Activated B cell treated with CpG ODN at 0.5 μM for 24 hours (primary cell): ENCODE results near the gene PPFIA1. TPM values are rescaled to one million over a fixed set of nuclear protein-coding genes. Genes with fewer than 3 reads are reported as not detected.

Experiments used
- ATAC-seq: fragments of 200-7000 bp; cut with Tn5 transposase; one replicate; pipeline ENCODE4 v1.10.0; 2021; ENCODE audit warnings: low read depth, mild to moderate bottlenecking, moderate library complexity
- CTCF ChIA-PET: fragments of 350-600 bp; sonication (Branson Sonifier 250); formaldehyde crosslinking; loops from one replicate; lab custom pipeline; 2021; ENCODE audit warnings: antibody characterized with exemption; lab: Charles Lee
- POLR2A ChIA-PET: fragments of 350-600 bp; sonication (Branson Sonifier 250); formaldehyde crosslinking; loops from one replicate; lab custom pipeline; 2021; ENCODE audit warnings: antibody characterized with exemption; lab: Charles Lee
- DNase-seq: peaks from one replicate; pipeline ENCODE4 v3.0.0; 2022
- H3K27ac Mint-ChIP-seq: one replicate; pipeline ENCODE4 v1.8.0; 2020; ENCODE audit warnings: mixed read lengths
- H3K27me3 Mint-ChIP-seq: one replicate; pipeline ENCODE4 v1.8.0; 2021; ENCODE audit warnings: mixed read lengths
- H3K36me3 Mint-ChIP-seq: one replicate; pipeline ENCODE4 v1.8.0; 2021; ENCODE audit warnings: low read depth, mixed read lengths
- H3K4me1 Mint-ChIP-seq: one replicate; pipeline ENCODE4 v1.8.0; 2021; ENCODE audit warnings: mixed read lengths
- H3K4me3 Mint-ChIP-seq: one replicate; pipeline ENCODE4 v1.8.0; 2020; ENCODE audit warnings: mild to moderate bottlenecking, mixed read lengths
- H3K9me3 Mint-ChIP-seq: one replicate; pipeline ENCODE4 v1.8.0; 2020; ENCODE audit warnings: mixed read lengths
- intact Hi-C: fragments of 100-400 bp; cut with micrococcal nuclease; formaldehyde crosslinking; loops from one replicate; pipeline ENCODE4 v1.15.1; 2024
- total RNA-seq: library from RNA; stranded (reverse); gene quantifications from 2 replicates; pipeline ENCODE4 v1.2.3, GENCODE V29; 2022
- TF ChIP-seq, protein P1 (sequence below): fragments of 200-600 bp; IDR thresholded peaks from one replicate; pipeline ENCODE4 v1.8.0; 2022; ENCODE audit warnings: antibody characterized with exemption, mild to moderate bottlenecking

The PPFIA1 gene
- total RNA-seq, 1 donor from 2014 or later = 53.3 TPM

DNA sequence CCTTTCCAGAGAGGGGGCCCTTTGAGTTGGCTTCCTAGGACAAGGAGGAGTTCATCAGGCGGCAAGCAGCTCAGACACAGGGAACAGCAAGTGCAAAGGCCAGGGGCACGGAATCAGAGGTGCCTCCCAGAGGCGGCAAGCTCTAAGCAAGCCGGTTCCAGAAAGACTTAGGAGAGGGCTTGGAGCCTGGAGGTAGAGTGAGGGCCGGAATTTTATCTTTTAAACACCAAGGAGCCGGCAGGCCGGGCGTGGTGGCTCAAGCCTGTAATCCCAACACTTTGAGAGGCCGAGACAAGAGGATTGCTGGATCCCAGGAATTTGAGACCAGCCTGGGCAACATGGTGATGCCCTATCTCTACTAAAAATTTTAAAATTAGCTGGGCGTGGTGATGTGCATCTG is 40.8 kb upstream of the PPFIA1 start:
- H3K9me3 Mint-ChIP-seq = no peaks in the 10 kb centered on the region
- no peak overlapping the region for H3K4me3 Mint-ChIP-seq
- no peaks in the 10 kb centered on the region for H3K4me1 Mint-ChIP-seq
- CTCF ChIA-PET = no interaction called here
- no peaks in the 10 kb centered on the region for H3K36me3 Mint-ChIP-seq
- ATAC-seq = no peak
- POLR2A ChIA-PET = no interaction called here
- TF ChIP-seq, protein P1, sequence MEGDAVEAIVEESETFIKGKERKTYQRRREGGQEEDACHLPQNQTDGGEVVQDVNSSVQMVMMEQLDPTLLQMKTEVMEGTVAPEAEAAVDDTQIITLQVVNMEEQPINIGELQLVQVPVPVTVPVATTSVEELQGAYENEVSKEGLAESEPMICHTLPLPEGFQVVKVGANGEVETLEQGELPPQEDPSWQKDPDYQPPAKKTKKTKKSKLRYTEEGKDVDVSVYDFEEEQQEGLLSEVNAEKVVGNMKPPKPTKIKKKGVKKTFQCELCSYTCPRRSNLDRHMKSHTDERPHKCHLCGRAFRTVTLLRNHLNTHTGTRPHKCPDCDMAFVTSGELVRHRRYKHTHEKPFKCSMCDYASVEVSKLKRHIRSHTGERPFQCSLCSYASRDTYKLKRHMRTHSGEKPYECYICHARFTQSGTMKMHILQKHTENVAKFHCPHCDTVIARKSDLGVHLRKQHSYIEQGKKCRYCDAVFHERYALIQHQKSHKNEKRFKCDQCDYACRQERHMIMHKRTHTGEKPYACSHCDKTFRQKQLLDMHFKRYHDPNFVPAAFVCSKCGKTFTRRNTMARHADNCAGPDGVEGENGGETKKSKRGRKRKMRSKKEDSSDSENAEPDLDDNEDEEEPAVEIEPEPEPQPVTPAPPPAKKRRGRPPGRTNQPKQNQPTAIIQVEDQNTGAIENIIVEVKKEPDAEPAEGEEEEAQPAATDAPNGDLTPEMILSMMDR = no peak
- no peak for DNase-seq
- intact Hi-C loops = no loop called here
- no peak overlapping the region for H3K27ac Mint-ChIP-seq
- peaks cover 9% of the 10 kb centered on the region for H3K27me3 Mint-ChIP-seq

DNA sequence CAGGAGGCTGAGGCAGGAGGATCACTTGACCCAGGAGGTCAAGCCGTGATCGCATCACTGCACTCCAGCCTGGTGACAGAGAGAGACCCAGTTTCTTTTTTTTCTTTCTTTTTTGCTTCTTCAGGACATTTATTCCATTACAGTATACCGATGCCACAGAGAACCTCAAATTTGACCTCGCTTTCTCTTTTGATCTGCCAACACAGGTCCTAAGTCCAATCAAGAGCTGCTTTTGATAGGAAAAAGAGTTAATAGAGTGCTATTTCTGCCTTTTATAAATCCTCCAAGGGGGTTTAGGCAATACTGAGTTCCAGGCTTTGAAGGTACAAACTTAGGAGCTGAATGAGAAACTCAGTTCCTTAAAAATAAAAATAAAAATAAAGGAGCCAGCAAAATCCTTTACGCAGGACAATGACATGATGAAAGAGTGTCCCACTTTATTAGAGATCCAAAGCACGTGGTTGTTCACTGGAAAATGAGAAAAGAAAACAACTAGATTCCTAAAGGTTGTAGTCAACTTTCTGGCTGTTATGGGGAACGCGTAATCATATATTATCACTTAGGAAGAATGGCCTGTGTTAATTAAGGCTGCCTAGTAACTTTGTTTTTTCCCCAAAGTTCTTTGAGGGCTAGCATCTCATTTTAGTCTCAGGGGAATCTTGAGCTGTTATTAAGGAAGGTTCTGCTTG is 40.2 kb upstream of the PPFIA1 start:
- H3K27ac Mint-ChIP-seq = no peak overlapping the region
- ChIA-PET CTCF (no interaction called here), POLR2A (no interaction called here)
- H3K36me3 Mint-ChIP-seq = no peaks in the 10 kb centered on the region
- no peak for DNase-seq
- H3K27me3 Mint-ChIP-seq = peaks cover 7% of the 10 kb centered on the region
- ATAC-seq = no peak
- TF ChIP-seq, protein P1 = no peak
- no peaks in the 10 kb centered on the region for H3K9me3 Mint-ChIP-seq
- H3K4me1 Mint-ChIP-seq = no peaks in the 10 kb centered on the region
- intact Hi-C loops = no loop called here
- no peak overlapping the region for H3K4me3 Mint-ChIP-seq

DNA sequence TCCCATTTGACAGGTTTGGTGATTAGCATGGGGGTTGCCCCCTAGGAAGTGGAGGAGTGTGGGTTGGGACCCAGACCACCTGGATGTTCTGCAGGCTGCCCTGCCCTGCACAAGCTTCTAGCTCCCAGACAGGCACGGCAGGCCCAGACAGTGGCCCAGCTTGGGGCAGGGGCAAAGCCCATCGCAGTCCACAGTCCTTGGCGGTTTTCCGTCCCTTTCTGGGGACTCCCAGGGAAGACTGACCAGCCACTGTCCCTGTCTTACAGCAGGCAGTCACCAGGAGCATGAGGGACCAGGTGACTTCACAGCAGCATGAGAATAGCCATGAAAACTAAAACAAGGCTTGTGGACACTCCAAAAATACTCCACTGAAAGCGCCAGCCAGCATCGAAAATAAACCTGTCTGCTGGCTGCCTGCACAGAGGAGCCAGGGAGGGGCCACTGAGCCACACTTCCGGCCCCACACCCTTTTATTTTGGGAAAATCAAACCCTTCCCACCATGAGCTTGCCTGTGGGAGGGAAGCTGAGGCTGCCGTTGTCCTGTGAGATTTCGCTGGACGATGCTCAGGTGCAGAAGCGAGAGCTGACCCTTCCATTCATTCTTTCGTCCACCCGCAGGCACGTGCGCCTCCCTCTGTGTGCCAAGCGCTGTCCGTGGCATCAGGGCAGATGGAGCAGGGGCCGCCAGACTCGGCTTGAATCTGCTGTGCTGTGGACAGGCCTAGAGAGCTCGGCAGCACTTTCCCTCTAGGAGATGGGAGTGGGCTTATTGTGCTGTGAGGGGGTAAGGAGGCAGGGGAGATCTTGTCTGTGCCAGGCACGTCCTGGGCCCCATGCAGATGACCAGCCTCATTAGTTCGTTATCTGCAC is 39.4 kb upstream of the PPFIA1 start:
- H3K27ac Mint-ChIP-seq = no peak overlapping the region
- no peaks in the 10 kb centered on the region for H3K4me1 Mint-ChIP-seq
- no peaks in the 10 kb centered on the region for H3K36me3 Mint-ChIP-seq
- TF ChIP-seq, protein P1 = no peak
- H3K27me3 Mint-ChIP-seq = peaks cover 7% of the 10 kb centered on the region
- H3K9me3 Mint-ChIP-seq = no peaks in the 10 kb centered on the region
- no peak for ATAC-seq
- CTCF ChIA-PET = no interaction called here
- POLR2A ChIA-PET = interaction anchor here (0.5 kb wide), 1 partner anchor 1388 kb away, joined by 4 read pairs; no protein-coding TSS in a partner anchor
- no peak for DNase-seq
- H3K4me3 Mint-ChIP-seq = no peak overlapping the region
- intact Hi-C loops = no loop called here

DNA sequence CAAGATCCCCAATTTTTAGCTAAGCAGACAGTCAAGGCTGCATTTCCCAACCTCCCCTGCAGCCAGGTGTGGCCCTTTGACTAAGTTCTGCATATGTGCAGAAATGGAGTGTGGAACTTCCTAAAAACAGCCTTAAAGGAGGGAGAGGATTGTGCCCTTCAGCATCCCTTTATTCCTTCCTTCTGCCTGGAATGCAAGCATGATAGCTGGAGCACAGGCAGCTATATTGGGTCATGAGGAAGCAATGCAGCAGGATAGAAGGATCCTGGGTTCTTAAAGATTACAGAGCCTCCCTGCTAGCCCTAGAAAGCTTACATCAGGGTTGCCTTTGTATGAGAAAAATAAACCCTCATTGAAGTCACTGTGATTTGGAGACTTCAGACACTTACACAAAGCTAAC is 37.5 kb upstream of the PPFIA1 start:
- POLR2A ChIA-PET = no interaction called here
- Mint-ChIP-seq H3K27me3 (peaks cover 6% of the 10 kb centered on the region), H3K9me3 (no peaks in the 10 kb centered on the region)

More for the DNA sequence above, 37.5 kb upstream of the PPFIA1 start:
- no peak overlapping the region for H3K27ac Mint-ChIP-seq
- DNase-seq = no peak
- no peaks in the 10 kb centered on the region for H3K36me3 Mint-ChIP-seq
- H3K4me1 Mint-ChIP-seq = no peaks in the 10 kb centered on the region
- no peak for ATAC-seq
- H3K4me3 Mint-ChIP-seq = no peak overlapping the region
- CTCF ChIA-PET = interaction anchor here (0.6 kb wide), 1 partner anchor 32 kb away, joined by 5 read pairs; no protein-coding TSS in a partner anchor
- TF ChIP-seq, protein P1 = no peak
- intact Hi-C loops = no loop called here
